WTC11 (cell line): ENCODE measurements around the gene CACNA1B.

Experiments used
- ATF3 ChIP-seq: sonication (generic); formaldehyde crosslinking; conservative IDR thresholded peaks from 2 replicates; pipeline ENCODE4 v1.8.1; 2022; ENCODE audit warnings: mild to moderate bottlenecking, missing genetic modification reagents
- CBFB ChIP-seq: sonication (generic); formaldehyde crosslinking; IDR thresholded peaks from 2 replicates; pipeline ENCODE4 v1.8.1; 2022; ENCODE audit warnings: mild to moderate bottlenecking, low read depth, missing genetic modification reagents
- CTCF ChIP-seq: fragments of 200-600 bp; IDR thresholded peaks from 2 replicates; pipeline ENCODE4 v1.8.0; 2022; ENCODE audit warnings: antibody characterized with exemption
- ETV6 ChIP-seq: sonication (generic); formaldehyde crosslinking; IDR thresholded peaks from 2 replicates; pipeline ENCODE4 v1.8.1; 2022; ENCODE audit warnings: mild to moderate bottlenecking, missing genetic modification reagents
- FOXK1 ChIP-seq: sonication (generic); formaldehyde crosslinking; IDR thresholded peaks from 2 replicates; pipeline ENCODE4 v1.8.0; 2022; ENCODE audit warnings: mild to moderate bottlenecking, moderate library complexity, missing genetic modification reagents
- GTF2I ChIP-seq: fragments of 250-450 bp; sonication (Bioruptor Pico); conservative IDR thresholded peaks from 2 replicates; pipeline ENCODE4 v1.4.0; 2021; ENCODE audit warnings: mild to moderate bottlenecking
- NR1H2 ChIP-seq: sonication (generic); formaldehyde crosslinking; IDR thresholded peaks from 2 replicates; pipeline ENCODE4 v1.9.0; 2021; ENCODE audit warnings: mild to moderate bottlenecking, moderate library complexity, missing genetic modification reagents
- NR3C1 ChIP-seq: sonication (generic); formaldehyde crosslinking; conservative IDR thresholded peaks from 2 replicates; pipeline ENCODE4 v1.8.1; 2023; ENCODE audit warnings: low read depth, mild to moderate bottlenecking, missing genetic modification reagents
- SMAD4 ChIP-seq: sonication (generic); formaldehyde crosslinking; IDR thresholded peaks from 2 replicates; pipeline ENCODE4 v1.8.0; 2022; ENCODE audit warnings: mild to moderate bottlenecking, missing genetic modification reagents
- SP1 ChIP-seq: sonication (generic); formaldehyde crosslinking; conservative IDR thresholded peaks from 2 replicates; pipeline ENCODE4 v1.8.1; 2022; ENCODE audit warnings: missing genetic modification reagents
- ZMAT4 ChIP-seq: fragments of 250-450 bp; sonication (Bioruptor Pico); IDR thresholded peaks from 2 replicates; pipeline ENCODE4 v1.9.0; 2021; ENCODE audit warnings: mild to moderate bottlenecking
- ZNF232 ChIP-seq: sonication (generic); formaldehyde crosslinking; IDR thresholded peaks from 2 replicates; pipeline ENCODE4 v1.8.0; 2022; ENCODE audit warnings: mild to moderate bottlenecking, missing genetic modification reagents
- ZNF317 ChIP-seq: sonication (generic); formaldehyde crosslinking; IDR thresholded peaks from 2 replicates; pipeline ENCODE4 v1.8.1; 2023; ENCODE audit warnings: low read depth, mild to moderate bottlenecking, moderate library complexity, missing genetic modification reagents, borderline replicate concordance
- TF ChIP-seq, protein P1 (sequence below): sonication (generic); formaldehyde crosslinking; IDR thresholded peaks from 2 replicates; pipeline ENCODE4 v1.8.0; 2022; ENCODE audit warnings: mild to moderate bottlenecking, missing genetic modification reagents

DNA sequence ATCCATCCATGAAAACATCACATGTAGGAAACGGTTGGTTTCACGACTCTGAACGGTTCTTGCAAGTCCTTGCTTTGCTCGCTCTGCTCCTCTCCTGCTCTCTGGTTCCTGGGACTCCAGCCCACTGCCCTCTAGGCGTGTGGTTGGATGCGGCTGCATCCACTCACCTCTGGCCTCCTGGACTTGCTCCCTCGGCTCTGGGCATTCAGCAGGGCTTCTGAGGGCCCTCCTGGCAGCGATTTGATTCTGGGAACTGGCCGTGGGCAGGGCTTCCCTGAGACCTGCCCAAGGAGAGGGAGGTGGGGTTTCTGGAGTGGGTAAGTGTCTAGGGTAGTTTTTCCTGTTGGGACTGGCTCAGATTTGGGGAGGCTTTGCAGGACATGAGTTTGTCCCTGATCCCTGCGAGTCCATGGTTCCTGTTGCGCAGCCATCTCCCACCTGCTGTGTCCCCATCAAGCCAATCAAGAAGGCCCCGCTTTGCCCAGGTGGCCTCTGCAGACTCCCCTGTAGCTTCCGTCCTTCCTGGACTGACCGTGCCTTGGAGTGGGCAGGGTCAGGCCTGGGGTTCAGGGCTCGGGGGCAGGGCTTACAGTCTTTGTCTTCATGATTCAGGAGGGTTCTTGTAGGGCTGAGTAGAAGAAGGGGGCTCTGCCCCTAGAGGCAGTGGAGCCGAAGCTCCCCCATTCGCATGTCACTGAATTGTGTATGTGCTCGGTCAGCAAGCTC lies 192.3 kb downstream of the CACNA1B start:
- TF ChIP-seq SP1 (CRISPR knock-in tag) (no peak), NR1H2 (CRISPR knock-in tag) (no peak), ZNF232 (CRISPR knock-in tag) (no peak), GTF2I (no peak), ZNF317 (CRISPR knock-in tag) (no peak), FOXK1 (CRISPR knock-in tag) (no peak), CTCF (no peak), ATF3 (CRISPR knock-in tag) (no peak), ZMAT4 (CRISPR knock-in tag) (no peak), NR3C1 (CRISPR knock-in tag) (no peak), ETV6 (CRISPR knock-in tag) (no peak), CBFB (CRISPR knock-in tag) (no peak), SMAD4 (CRISPR knock-in tag) (no peak)
- TF ChIP-seq, protein P1, sequence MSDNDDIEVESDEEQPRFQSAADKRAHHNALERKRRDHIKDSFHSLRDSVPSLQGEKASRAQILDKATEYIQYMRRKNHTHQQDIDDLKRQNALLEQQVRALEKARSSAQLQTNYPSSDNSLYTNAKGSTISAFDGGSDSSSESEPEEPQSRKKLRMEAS (CRISPR knock-in tag) = no peak
